AG09309 (cell line): ENCODE measurements around the gene OVAAL.

Experiments
- DNase-seq: peaks from one replicate; pipeline ENCODE4 v3.0.0-alpha.2; 2010; ENCODE audit warnings: low read depth
- H3K4me3 ChIP-seq: 2 replicates; pipeline ENCODE4 v1.5.1; 2011; ENCODE audit warnings: mild to moderate bottlenecking, low read depth, low read length, moderate library complexity; ENCODE audit not compliant: control insufficient read depth
- TF ChIP-seq, protein P1 (sequence below): IDR thresholded peaks from 2 replicates; pipeline ENCODE4 v1.5.1; 2011; ENCODE audit warnings: mild to moderate bottlenecking, low read depth, low read length, inconsistent platforms; ENCODE audit not compliant: insufficient read depth, control insufficient read depth; ENCODE audit errors: missing control alignments

The OVAAL gene

DNA sequence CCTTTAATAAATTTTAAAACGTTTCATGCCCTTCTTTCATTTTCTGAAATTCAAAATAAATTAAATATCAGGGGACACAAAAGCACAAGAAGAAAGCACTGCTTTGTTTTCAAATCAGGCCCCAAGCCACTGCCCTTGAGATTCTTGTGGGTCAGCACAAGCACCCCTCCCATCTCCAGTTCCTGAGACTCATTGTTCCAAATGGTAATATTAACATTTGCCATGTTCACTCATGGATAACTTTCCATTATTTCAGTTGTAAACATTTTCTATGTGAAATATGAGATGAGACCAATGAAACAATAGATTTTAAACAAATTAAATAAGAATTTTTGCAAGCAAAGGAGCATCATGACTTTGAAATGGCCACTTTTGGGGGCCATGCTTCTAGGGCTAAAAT is 7.7 kb downstream of the OVAAL start:
- no peak overlapping the region for H3K4me3 ChIP-seq
- no peak for DNase-seq
- TF ChIP-seq, protein P1, sequence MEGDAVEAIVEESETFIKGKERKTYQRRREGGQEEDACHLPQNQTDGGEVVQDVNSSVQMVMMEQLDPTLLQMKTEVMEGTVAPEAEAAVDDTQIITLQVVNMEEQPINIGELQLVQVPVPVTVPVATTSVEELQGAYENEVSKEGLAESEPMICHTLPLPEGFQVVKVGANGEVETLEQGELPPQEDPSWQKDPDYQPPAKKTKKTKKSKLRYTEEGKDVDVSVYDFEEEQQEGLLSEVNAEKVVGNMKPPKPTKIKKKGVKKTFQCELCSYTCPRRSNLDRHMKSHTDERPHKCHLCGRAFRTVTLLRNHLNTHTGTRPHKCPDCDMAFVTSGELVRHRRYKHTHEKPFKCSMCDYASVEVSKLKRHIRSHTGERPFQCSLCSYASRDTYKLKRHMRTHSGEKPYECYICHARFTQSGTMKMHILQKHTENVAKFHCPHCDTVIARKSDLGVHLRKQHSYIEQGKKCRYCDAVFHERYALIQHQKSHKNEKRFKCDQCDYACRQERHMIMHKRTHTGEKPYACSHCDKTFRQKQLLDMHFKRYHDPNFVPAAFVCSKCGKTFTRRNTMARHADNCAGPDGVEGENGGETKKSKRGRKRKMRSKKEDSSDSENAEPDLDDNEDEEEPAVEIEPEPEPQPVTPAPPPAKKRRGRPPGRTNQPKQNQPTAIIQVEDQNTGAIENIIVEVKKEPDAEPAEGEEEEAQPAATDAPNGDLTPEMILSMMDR: no peak

DNA sequence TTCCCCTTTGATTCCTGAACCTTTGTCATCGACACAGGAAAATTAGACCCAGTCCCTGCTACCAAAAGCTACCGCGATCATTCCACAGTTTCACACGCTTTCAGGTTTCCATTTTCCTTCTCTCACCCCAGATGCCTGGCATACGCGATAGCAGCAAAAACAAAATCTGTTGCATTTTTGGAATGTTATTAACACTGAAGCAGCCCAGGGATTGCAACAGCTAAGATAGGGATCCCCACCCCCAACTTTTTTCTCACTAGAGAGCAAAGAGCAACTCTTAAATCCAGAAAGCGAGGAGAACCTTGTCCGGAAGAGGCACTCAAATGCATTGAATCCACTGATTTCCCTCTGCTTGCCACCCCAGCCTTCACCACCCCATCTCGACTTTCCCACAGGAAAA is 8.9 kb downstream of the OVAAL start:
- TF ChIP-seq, protein P1: no peak
- no peak overlapping the region for H3K4me3 ChIP-seq
- no peak for DNase-seq

DNA sequence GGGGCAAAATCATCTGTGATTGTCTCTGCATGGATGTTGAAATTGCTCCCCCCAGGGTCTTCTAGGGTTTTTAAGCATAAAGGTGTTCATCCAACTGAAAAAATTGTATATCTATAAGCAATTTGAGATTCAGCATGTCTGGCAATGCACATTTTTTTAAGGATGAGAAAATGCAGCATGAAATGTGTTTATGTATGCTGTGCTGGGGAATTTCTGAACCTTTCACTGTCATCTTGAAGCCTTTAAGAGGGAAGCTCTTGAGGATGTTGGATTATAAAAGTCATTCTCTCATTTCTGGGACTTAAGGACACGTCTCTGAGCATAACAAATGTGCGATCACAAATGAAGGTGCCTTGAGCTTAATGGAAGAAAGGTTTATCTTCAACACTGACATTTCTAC is 9.4 kb downstream of the OVAAL start:
- DNase-seq: no peak
- H3K4me3 ChIP-seq: no peak overlapping the region
- TF ChIP-seq, protein P1: no peak

DNA sequence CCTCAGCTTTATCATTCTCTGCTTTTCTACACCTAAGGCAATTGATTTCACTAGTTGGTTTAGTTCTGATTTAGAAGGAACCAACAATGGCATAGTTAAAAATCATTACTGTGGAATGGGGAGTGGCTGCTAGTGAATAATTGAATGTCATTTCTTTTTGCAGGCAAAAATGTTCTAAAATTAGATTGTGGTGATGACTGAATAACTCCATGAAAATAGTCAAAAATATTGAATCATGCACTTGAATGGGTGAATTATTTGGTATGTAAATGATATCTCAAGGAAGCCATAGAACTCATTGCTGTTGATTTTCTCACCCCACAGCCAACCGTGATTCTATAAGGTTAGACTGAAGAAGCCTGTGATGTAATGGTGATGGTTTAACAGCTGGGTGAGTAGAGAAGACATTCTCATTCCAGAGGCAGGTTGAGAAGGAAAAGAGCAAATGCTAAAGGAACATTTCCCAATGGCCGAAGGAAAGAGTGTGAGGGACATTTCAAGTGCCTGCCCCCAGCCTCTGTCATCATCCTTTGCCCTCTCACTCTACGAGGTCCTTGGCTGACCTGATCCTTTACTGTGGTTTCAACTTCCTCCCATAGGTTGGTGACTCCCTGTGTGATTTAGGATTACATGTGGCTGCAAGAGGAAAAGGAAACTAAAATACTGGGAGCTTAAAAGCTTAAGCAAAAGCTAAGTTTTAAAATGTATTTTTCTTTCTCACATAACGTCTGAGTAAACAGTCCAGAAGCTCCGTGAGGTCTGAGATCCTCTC is 12.5 kb downstream of the OVAAL start:
- no peak overlapping the region for H3K4me3 ChIP-seq
- DNase-seq: no peak
- TF ChIP-seq, protein P1: no peak

DNA sequence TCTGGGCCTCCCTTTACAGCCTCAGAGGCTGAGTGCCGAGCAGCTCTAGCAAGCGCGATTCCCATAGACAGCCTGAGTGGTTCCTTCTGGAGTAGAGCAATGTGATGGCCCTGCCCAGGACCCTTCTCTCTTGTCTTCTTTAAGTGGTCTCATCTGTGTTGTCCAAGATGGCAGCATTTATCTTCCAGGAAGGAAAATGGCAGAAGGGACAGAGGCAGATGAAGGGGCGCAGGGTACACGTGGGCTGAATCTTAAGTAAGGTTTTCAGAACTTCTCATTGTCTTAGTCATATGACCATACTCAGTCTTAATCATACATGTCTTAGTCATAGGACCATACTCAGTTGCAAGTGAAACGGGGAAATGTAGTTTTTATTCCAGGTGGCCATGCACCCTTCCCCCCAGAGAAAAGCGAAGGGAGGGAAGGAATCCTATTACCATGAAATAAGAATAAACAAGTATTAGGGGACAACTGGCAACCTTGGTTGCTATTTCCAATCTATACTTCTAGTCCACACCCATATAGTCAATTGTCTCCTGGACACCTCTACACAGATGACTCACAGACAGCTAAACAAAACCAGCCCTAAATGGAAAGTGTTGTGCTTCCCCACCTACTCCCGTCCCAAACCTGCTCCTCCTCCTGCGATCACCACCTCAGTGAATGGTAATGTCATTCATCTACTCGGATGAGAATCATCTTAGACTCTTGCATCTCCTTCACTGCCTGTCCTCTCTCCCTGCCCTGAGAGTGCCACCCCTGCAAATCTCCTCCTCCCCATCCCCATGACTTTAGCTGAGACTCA is 13.3 kb downstream of the OVAAL start:
- TF ChIP-seq, protein P1: no peak
- H3K4me3 ChIP-seq: no peak overlapping the region
- no peak for DNase-seq

DNA sequence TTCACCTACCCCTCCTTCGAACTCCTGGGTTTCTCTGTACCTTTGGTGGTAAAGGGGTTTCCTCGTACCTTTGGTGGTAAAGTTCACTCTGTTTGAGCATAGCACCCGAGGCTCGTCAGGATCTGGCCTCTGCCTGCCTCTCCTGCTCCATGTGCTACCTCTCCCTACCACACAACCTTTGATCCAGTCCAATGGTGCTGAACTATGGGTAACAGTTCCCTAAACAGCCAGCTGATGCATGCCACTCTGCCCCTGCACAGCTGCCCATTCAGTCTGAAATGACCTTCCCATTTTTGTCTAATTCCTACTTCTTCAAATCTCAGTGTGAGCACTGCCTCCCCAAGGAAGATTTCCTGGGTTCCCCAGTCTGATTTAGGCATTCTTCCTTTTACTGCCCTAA is 14.0 kb downstream of the OVAAL start:
- H3K4me3 ChIP-seq: no peak overlapping the region
- TF ChIP-seq, protein P1: no peak
- DNase-seq: no peak
